ENCODE data around the gene PDZD8.

GRCh38 chr10:117400329-117400728 is 25.1 kb upstream of the PDZD8 start:
- TF ChIP-seq, protein P1, sequence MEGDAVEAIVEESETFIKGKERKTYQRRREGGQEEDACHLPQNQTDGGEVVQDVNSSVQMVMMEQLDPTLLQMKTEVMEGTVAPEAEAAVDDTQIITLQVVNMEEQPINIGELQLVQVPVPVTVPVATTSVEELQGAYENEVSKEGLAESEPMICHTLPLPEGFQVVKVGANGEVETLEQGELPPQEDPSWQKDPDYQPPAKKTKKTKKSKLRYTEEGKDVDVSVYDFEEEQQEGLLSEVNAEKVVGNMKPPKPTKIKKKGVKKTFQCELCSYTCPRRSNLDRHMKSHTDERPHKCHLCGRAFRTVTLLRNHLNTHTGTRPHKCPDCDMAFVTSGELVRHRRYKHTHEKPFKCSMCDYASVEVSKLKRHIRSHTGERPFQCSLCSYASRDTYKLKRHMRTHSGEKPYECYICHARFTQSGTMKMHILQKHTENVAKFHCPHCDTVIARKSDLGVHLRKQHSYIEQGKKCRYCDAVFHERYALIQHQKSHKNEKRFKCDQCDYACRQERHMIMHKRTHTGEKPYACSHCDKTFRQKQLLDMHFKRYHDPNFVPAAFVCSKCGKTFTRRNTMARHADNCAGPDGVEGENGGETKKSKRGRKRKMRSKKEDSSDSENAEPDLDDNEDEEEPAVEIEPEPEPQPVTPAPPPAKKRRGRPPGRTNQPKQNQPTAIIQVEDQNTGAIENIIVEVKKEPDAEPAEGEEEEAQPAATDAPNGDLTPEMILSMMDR (IDR thresholded peaks at IDR 0.05 in 4 of 5, conservative IDR thresholded peaks at IDR 0.05 in 1 of 5): no peak
- TF ChIP-seq POLR2A (IDR thresholded peaks at IDR 0.05): no peak
